ENCODE results near the gene FAM222B. TPM values are rescaled to one million over a fixed set of nuclear protein-coding genes. Genes with fewer than 3 reads are reported as not detected.

Gene FAM222B
- total and polyA plus RNA-seq, 2 donors (not counting 1 experiment from before 2014, with no cell fraction given) = 10.8 to 23.1 TPM

- peak overlapping the region; percentile 94 for H3K4me3 Mint-ChIP-seq
- Histone ChIP-seq H3K4me1 (ENCODE audit: control insufficient read depth in 2 of 2, insufficient read depth in 2 of 2, low read length in 2 of 2) (peaks cover 82 to 84% of the 10 kb centered on the region in 2 donors), H3K9ac (ENCODE audit: low read length) (peak overlapping the region; percentile 68), H3K27ac (ENCODE audit: low read length in 2 of 2) (peak overlapping the region; percentile 95 to 100), H4K20me1 (ENCODE audit: control insufficient read depth, insufficient read depth, low read length, poor library complexity, severe bottlenecking) (no peaks in the 10 kb centered on the region), H2AFZ (ENCODE audit: insufficient read depth, low read depth, low read length, poor library complexity, severe bottlenecking) (no peak overlapping the region), H3K9me3 (ENCODE audit: control extremely low read depth in 1 of 3, control insufficient read depth in 2 of 3, insufficient read depth in 1 of 3, low read length in 2 of 3) (peaks cover 0 to 27% (median 0%) of the 10 kb centered on the region in 3 donors), H3K79me2 (ENCODE audit: control insufficient read depth, insufficient read depth, low read length) (peaks cover 43% of the 10 kb centered on the region), H3K36me3 (replicated peaks in 1 of 2; ENCODE audit: control extremely low read depth in 1 of 2, control insufficient read depth in 1 of 2, extremely low read depth in 1 of 2, insufficient read depth in 2 of 2, low read length in 1 of 2) (peaks cover 0 to 11% of the 10 kb centered on the region in 2 experiments), H3K4me3 (ENCODE audit: control extremely low read depth in 1 of 5, extremely low read depth in 1 of 5, insufficient read depth in 1 of 5, low read depth in 2 of 5, low read length in 4 of 5) (peak overlapping the region in 3 of 5 experiments; percentile 7 to 34 (median 10)), H3K4me2 (replicated peaks; ENCODE audit: low read depth, low read length, poor library complexity, severe bottlenecking) (peak overlapping the region; percentile 82), H3K27me3 (replicated peaks in 1 of 4; ENCODE audit: control extremely low read depth in 1 of 4, control insufficient read depth in 3 of 4, insufficient read depth in 4 of 4, low read length in 3 of 4) (no peaks in the 10 kb centered on the region)
- TF ChIP-seq CTCF (IDR thresholded peaks at IDR 0.05) = no peak
- no peak for TF ChIP-seq EZH2 (IDR thresholded peaks at IDR 0.05; ENCODE audit: borderline replicate concordance, insufficient read depth, low read depth, low read length, poor library complexity, severe bottlenecking)
- DNase-seq (peak; percentile 96), ATAC-seq (ENCODE audit: low read depth) (peak; percentile 48)
- CTCF ChIA-PET = interaction anchor here (1.2 to 18.9 kb wide), 4 partner anchors 8 to 24 kb away, joined by 3 to 1020 read pairs (median 10); partner anchors contain the start of genes NEK8, RPL23A and TLCD1
- peaks cover 76% of the 10 kb centered on the region for H3K4me1 Mint-ChIP-seq
- intact Hi-C loops (cut with micrococcal nuclease) = loop anchor here (1.0 kb wide), 1 partner anchor 11 kb away; the partner anchor contains the start of gene NEK8
- H3K9me3 Mint-ChIP-seq (ENCODE audit: insufficient read depth) = no peaks in the 10 kb centered on the region
- peak overlapping the region; percentile 100 for H3K27ac Mint-ChIP-seq
- 29% methylated on average over 9 of the region's 10 CpGs for WGBS (ENCODE audit: insufficient coverage)
- POLR2A ChIA-PET = interaction anchor here (0.6 to 16.2 kb wide), 5 partner anchors 7 to 755 kb away, joined by 3 to 511 read pairs (median 4); partner anchors contain the start of genes NEK8, RPL23A and TLCD1
- H3K27me3 Mint-ChIP-seq = no peaks in the 10 kb centered on the region
Observed at GRCh38 chr17:28738680-28739384, 103.8 kb downstream of the FAM222B start.
